Upper lobe of left lung (tissue), 4 donors: ENCODE measurements around the gene SPATA7.

ENCODE experiments used
- POLR2A ChIP-seq, 4 donors: fragments of 450-650 bp; IDR thresholded peaks; one replicate each; pipeline ENCODE4 v1.5.1; 2016 to 2017; ENCODE audit warnings: antibody characterized with exemption in 4 of 4, mild to moderate bottlenecking in 2 of 4
- POLR2AphosphoS5 ChIP-seq, 2 donors: sonication (generic); formaldehyde crosslinking; IDR thresholded peaks; one replicate each; pipeline ENCODE4 v1.5.1; 2017; ENCODE audit warnings: antibody characterized with exemption in 2 of 2
- TF ChIP-seq, protein P1 (sequence below), 6 experiments: fragments of 450-650 bp in 4 of 6; fragments of 200-600 bp in 2 of 6; sonication (generic) in 2 of 6; IDR thresholded peaks; one replicate each; pipeline ENCODE4 v1.5.1; 2016 to 2019; ENCODE audit warnings: antibody characterized with exemption in 6 of 6

DNA sequence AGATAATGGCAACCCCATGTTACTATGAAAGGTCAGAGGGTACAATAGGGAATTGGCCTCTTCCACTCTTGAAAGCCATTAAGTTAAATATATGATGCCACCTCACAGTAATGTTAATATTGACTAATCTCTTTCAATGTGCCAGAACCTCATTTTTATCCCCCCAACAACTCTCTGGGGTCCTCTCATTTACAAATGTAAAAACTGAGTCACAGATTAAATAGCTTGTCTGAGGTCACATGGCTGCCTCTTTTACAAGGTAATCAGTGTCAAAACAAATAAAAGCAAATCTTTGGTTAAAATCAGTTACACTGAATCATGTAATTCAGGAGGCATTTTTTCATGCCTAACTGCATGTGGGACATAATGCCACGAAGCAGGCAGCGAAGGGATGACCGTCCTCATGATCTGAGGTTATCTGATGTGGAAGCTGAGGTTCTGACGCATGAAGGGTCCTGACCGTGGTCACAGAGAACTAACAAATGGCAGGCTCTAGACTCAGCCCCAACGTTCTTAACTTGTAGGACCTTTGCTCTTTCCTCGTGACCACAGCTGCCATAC lies 90.8 kb downstream of the SPATA7 start:
- TF ChIP-seq POLR2A (IDR thresholded peaks at IDR 0.05) (no peak), POLR2AphosphoS5 (IDR thresholded peaks at IDR 0.05) (no peak)
- TF ChIP-seq, protein P1, sequence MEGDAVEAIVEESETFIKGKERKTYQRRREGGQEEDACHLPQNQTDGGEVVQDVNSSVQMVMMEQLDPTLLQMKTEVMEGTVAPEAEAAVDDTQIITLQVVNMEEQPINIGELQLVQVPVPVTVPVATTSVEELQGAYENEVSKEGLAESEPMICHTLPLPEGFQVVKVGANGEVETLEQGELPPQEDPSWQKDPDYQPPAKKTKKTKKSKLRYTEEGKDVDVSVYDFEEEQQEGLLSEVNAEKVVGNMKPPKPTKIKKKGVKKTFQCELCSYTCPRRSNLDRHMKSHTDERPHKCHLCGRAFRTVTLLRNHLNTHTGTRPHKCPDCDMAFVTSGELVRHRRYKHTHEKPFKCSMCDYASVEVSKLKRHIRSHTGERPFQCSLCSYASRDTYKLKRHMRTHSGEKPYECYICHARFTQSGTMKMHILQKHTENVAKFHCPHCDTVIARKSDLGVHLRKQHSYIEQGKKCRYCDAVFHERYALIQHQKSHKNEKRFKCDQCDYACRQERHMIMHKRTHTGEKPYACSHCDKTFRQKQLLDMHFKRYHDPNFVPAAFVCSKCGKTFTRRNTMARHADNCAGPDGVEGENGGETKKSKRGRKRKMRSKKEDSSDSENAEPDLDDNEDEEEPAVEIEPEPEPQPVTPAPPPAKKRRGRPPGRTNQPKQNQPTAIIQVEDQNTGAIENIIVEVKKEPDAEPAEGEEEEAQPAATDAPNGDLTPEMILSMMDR (IDR thresholded peaks at IDR 0.05): no peak
